Neutrophil (primary cell): ENCODE measurements around the gene TEAD1.

Source experiments
- H3K27ac ChIP-seq: fragments of 200-600 bp; sonication (generic); 2 replicates; pipeline ENCODE4 v1.5.1; 2016; ENCODE audit warnings: mild to moderate bottlenecking, moderate library complexity
- H3K27me3 ChIP-seq: fragments of 200-600 bp; sonication (generic); 2 replicates; pipeline ENCODE4 v1.6.0; 2016; ENCODE audit warnings: mild to moderate bottlenecking
- H3K36me3 ChIP-seq: fragments of 200-600 bp; sonication (generic); 2 replicates; pipeline ENCODE4 v1.5.1; 2017
- H3K4me1 ChIP-seq, 2 experiments: fragments of 200-600 bp in 1 of 2; sonication (generic) in 1 of 2; 1 replicate in 1 of 2; 2 replicates in 1 of 2; pipeline versions ENCODE4 v1.5.1 to v1.6.1; 2013 to 2016; ENCODE audit warnings: low read depth in 1 of 2, low read length in 1 of 2, mild to moderate bottlenecking in 1 of 2, moderate library complexity in 1 of 2; ENCODE audit not compliant: control insufficient read depth in 1 of 2, insufficient read depth in 1 of 2
- H3K4me3 ChIP-seq, 2 experiments: fragments of 200-600 bp in 1 of 2; sonication (generic) in 1 of 2; 1 replicate in 1 of 2; 2 replicates in 1 of 2; pipeline ENCODE4 v1.5.1; 2013 to 2016; ENCODE audit warnings: low read depth in 1 of 2, low read length in 1 of 2, mild to moderate bottlenecking in 1 of 2, moderate library complexity in 1 of 2
- H3K9me3 ChIP-seq: fragments of 200-600 bp; sonication (generic); 2 replicates; pipeline ENCODE4 v1.5.1; 2016
- TF ChIP-seq, protein P1 (sequence below): fragments of 200-600 bp; sonication (generic); IDR thresholded peaks from 2 replicates; pipeline ENCODE4 v1.5.1; 2016; ENCODE audit warnings: antibody characterized with exemption

Gene TEAD1

DNA sequence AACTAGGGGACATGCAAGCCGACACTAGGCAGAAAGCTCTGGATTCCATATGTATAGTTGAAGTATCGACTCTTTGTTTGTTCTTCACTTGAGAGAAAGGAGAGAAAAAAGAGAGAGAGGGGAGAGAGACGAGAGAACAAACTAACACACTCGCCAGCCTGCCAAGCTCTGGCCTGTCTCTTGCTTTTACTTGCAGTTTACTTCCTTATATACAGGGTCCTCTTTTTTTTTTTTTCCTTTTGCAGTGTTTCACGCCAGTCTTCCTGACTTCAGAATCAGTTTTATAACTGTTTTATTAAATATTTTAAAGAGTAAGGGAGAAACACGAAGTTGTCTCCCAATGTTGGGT lies 19.9 kb downstream of the TEAD1 start:
- TF ChIP-seq, protein P1, sequence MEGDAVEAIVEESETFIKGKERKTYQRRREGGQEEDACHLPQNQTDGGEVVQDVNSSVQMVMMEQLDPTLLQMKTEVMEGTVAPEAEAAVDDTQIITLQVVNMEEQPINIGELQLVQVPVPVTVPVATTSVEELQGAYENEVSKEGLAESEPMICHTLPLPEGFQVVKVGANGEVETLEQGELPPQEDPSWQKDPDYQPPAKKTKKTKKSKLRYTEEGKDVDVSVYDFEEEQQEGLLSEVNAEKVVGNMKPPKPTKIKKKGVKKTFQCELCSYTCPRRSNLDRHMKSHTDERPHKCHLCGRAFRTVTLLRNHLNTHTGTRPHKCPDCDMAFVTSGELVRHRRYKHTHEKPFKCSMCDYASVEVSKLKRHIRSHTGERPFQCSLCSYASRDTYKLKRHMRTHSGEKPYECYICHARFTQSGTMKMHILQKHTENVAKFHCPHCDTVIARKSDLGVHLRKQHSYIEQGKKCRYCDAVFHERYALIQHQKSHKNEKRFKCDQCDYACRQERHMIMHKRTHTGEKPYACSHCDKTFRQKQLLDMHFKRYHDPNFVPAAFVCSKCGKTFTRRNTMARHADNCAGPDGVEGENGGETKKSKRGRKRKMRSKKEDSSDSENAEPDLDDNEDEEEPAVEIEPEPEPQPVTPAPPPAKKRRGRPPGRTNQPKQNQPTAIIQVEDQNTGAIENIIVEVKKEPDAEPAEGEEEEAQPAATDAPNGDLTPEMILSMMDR, result no peak
- H3K9me3 ChIP-seq, result no peaks in the 10 kb centered on the region
- peaks cover 87% of the 10 kb centered on the region for H3K27me3 ChIP-seq
- no peaks in the 10 kb centered on the region for H3K36me3 ChIP-seq
- no peaks in the 10 kb centered on the region for H3K4me1 ChIP-seq
- H3K27ac ChIP-seq, result no peak overlapping the region
- H3K4me3 ChIP-seq, result no peak overlapping the region

DNA sequence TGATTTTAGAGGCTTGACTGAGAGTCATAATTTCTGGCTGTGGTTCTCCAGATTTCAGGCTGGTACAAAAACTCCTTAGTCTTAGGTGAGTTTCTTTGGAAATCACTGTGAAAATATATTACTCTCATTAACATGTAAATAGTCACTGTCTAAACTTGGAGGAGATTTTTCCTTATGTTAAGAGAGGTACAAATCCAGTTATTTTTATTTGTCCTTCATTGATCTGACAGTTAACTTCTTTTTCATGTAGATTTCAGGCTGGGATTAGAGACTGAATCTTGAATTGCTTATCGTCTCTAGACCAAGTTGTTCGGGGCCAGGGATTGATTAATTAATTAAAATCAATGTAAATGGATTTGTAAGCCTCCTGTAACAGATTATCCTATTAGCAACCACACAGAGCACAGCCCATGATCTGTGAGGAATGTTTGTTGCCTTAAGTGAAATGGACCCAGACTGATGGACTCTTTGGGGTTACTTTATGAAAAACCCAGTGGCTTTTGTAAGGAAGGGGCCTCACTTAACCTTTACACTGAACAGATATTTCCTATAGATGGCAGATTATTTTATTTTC lies 21.1 kb downstream of the TEAD1 start:
- H3K27ac ChIP-seq, result no peak overlapping the region
- TF ChIP-seq, protein P1, result no peak
- no peaks in the 10 kb centered on the region for H3K4me1 ChIP-seq
- H3K4me3 ChIP-seq, result no peak overlapping the region
- H3K9me3 ChIP-seq, result no peaks in the 10 kb centered on the region
- H3K36me3 ChIP-seq, result no peaks in the 10 kb centered on the region
- H3K27me3 ChIP-seq, result peaks cover 98% of the 10 kb centered on the region

DNA sequence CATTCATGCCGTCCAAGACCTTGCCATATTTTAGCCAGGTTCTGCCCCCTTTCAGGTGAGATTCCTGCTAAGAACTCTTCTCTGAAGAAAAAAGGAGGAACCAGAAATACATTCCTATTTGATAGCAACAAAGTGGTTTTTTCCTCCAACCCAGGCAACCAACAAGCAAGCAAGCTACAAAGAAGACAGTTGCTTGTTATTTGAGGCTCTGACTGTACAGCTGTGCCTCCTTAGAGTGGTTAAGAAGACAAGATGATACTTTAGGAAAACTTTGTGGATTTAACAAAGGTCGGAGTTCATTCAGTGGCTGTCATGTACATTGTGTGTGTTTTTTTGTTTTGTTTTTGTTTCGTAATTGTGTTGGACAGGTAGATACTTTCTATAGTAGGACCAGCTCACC lies 21.7 kb downstream of the TEAD1 start:
- no peaks in the 10 kb centered on the region for H3K9me3 ChIP-seq
- H3K4me3 ChIP-seq, result no peak overlapping the region
- TF ChIP-seq, protein P1, result no peak
- no peak overlapping the region for H3K27ac ChIP-seq
- no peaks in the 10 kb centered on the region for H3K36me3 ChIP-seq
- no peaks in the 10 kb centered on the region for H3K4me1 ChIP-seq
- H3K27me3 ChIP-seq, result peaks cover 98% of the 10 kb centered on the region

DNA sequence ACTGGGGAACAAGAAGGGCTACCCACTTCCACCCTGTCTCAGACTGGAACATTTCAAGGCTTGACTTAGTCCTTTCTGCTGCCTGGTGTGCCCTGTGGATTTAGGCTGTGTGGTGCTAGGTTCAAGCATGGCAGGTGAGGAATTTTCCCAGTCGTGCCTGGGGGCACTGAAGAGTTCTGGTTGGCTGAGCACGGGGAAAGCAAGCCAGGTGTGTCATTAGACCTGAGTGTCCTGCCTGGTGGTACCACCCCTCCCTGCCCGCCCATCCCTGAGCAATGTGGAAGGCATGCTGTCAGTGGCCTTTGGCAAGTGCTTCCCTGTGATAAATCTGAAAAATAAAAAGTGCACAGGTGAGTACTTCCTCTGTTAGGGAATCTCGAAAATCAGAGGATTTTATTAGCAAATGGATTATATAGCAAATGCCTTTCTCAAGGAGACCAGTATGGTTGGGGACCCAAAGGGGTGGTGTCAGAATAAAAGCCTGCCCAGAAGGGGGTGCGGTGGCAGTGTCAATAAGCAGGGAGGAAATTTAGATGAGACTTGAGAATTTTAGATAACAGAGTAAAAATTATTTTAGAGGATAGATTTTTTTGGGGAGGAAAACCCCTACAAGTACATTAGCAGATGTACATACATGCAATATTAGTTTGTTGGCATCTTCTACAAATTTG lies 22.8 kb downstream of the TEAD1 start:
- peaks cover 89% of the 10 kb centered on the region for H3K27me3 ChIP-seq
- H3K4me1 ChIP-seq, result no peaks in the 10 kb centered on the region
- H3K9me3 ChIP-seq, result no peaks in the 10 kb centered on the region
- TF ChIP-seq, protein P1, result no peak
- H3K27ac ChIP-seq, result no peak overlapping the region
- H3K4me3 ChIP-seq, result no peak overlapping the region
- no peaks in the 10 kb centered on the region for H3K36me3 ChIP-seq

DNA sequence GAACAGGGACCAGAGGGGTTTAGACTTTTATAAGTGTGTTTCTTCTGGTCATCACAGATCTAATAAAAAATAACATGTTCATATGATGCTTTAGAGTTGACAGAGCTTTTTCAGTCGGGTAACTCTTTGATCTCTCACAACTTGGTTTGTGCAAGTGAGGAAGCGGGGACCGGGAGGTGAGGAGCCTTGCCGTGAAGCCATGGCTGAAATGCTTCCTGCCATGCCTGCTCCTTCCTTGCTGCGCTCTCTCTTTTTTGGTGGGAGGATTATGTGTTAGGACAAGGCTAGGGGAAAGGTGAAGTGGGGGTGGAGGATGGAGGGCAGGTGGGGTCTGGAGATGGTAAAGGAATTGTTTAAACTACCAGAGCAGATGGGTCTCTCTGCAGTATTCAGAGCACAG lies 23.8 kb downstream of the TEAD1 start:
- no peaks in the 10 kb centered on the region for H3K36me3 ChIP-seq
- H3K9me3 ChIP-seq, result no peaks in the 10 kb centered on the region
- H3K27me3 ChIP-seq, result peaks cover 79% of the 10 kb centered on the region
- no peaks in the 10 kb centered on the region for H3K4me1 ChIP-seq
- H3K4me3 ChIP-seq, result no peak overlapping the region
- TF ChIP-seq, protein P1, result no peak
- H3K27ac ChIP-seq, result no peak overlapping the region
